Keratinocyte (primary cell): ENCODE results near the gene ZSWIM6.

Experiments
- CTCF ChIP-seq, 3 experiments: IDR thresholded peaks in 1 of 3; conservative IDR thresholded peaks in 1 of 3; optimal IDR thresholded peaks in 1 of 3; 2 replicates in 2 of 3; 3 replicates in 1 of 3; pipeline versions ENCODE3 to v1.5.1; 2011; ENCODE audit warnings: low read length in 3 of 3, mild to moderate bottlenecking in 3 of 3, moderate library complexity in 2 of 3, control low read depth in 1 of 3, inconsistent platforms in 1 of 3; ENCODE audit not compliant: insufficient read depth in 2 of 3; ENCODE audit errors: extremely low read depth in 1 of 3
- EZH2 ChIP-seq: IDR thresholded peaks from one replicate; pipeline ENCODE4 v1.6.1; 2012; ENCODE audit warnings: inconsistent platforms, mild to moderate bottlenecking, low read length, moderate library complexity

- TF ChIP-seq CTCF (optimal IDR thresholded peaks at IDR 0.05 in 1 of 3, IDR thresholded peaks at IDR 0.05 in 1 of 3, conservative IDR thresholded peaks at IDR 0.05 in 1 of 3; ENCODE audit: extremely low read depth in 1 of 3, insufficient read depth in 2 of 3, low read length in 3 of 3) (no peak), EZH2 (no peak)
Measured at GRCh38 chr5:61352180-61352579, 20.1 kb downstream of the ZSWIM6 start.
